GM23338 (cell line): ENCODE measurements around the gene ADAP1. TPM values are rescaled to one million over a fixed set of nuclear protein-coding genes. Genes with fewer than 3 reads are reported as not detected.
A peak's percentile ranks its signal among the peaks of the same experiment; 100 is the strongest.

ENCODE experiments used
- ATAC-seq: fragments of 200-7000 bp; cut with Tn5 transposase; 3 replicates; pipeline ENCODE4 v1.9.1; 2020
- DNase-seq: peaks from one replicate; pipeline ENCODE4 v3.0.0-alpha.2; 2015; ENCODE audit warnings: low spot score
- H2AFZ ChIP-seq: fragments of 200-600 bp; sonication (generic); 2 replicates; pipeline ENCODE4 v1.8.0; 2016; ENCODE audit warnings: antibody characterized with exemption, mild to moderate bottlenecking, moderate library complexity
- H3F3A ChIP-seq: fragments of 200-600 bp; sonication (generic); replicated peaks from 2 replicates; pipeline ENCODE4 v1.8.0; 2017; ENCODE audit warnings: antibody characterized with exemption, mixed run types, low read depth
- H3K27ac ChIP-seq: fragments of 200-600 bp; sonication (generic); 2 replicates; pipeline ENCODE4 v1.6.1; 2016; ENCODE audit warnings: low read depth
- H3K27me3 ChIP-seq: fragments of 200-600 bp; sonication (generic); 2 replicates; pipeline ENCODE4 v1.8.0; 2016; ENCODE audit warnings: mild to moderate bottlenecking, mixed run types, moderate library complexity; ENCODE audit not compliant: insufficient read depth
- H3K36me3 ChIP-seq: fragments of 200-600 bp; sonication (generic); 2 replicates; pipeline ENCODE4 v1.8.0; 2016; ENCODE audit warnings: mild to moderate bottlenecking; ENCODE audit not compliant: insufficient read depth
- H3K4me1 ChIP-seq: fragments of 200-600 bp; sonication (generic); 2 replicates; pipeline ENCODE4 v1.8.0; 2016; ENCODE audit warnings: mild to moderate bottlenecking, moderate library complexity; ENCODE audit not compliant: insufficient read depth
- H3K4me2 ChIP-seq: fragments of 200-600 bp; sonication (generic); 2 replicates; pipeline ENCODE4 v1.7.1; 2017; ENCODE audit warnings: mixed run types
- H3K4me3 ChIP-seq: fragments of 200-600 bp; sonication (generic); 2 replicates; pipeline ENCODE4 v1.6.1; 2016; ENCODE audit warnings: mixed run types
- H3K79me2 ChIP-seq: fragments of 200-600 bp; sonication (generic); replicated peaks from 2 replicates; pipeline ENCODE4 v1.8.0; 2017; ENCODE audit warnings: mild to moderate bottlenecking; ENCODE audit not compliant: insufficient read depth
- H3K9me2 ChIP-seq: fragments of 200-600 bp; sonication (generic); 2 replicates; pipeline ENCODE4 v1.8.0; 2017; ENCODE audit not compliant: insufficient read depth
- H4K20me1 ChIP-seq: fragments of 200-600 bp; sonication (generic); replicated peaks from 2 replicates; pipeline ENCODE4 v1.8.0; 2017; ENCODE audit warnings: mild to moderate bottlenecking; ENCODE audit not compliant: insufficient read depth
- H3K27ac Mint-ChIP-seq: 2 replicates; pipeline ENCODE4 v1.8.0; 2020; ENCODE audit warnings: inconsistent platforms, mild to moderate bottlenecking, moderate library complexity, mixed read lengths
- H3K27me3 Mint-ChIP-seq: 3 replicates; pipeline ENCODE4 v1.8.0; 2022; ENCODE audit warnings: low read depth, mild to moderate bottlenecking, moderate library complexity, mixed read lengths, inconsistent platforms; ENCODE audit not compliant: insufficient read depth, poor library complexity
- H3K36me3 Mint-ChIP-seq: 3 replicates; pipeline ENCODE4 v1.8.0; 2021; ENCODE audit warnings: low read depth, mild to moderate bottlenecking, inconsistent platforms, moderate library complexity, mixed read lengths
- H3K4me1 Mint-ChIP-seq: 3 replicates; pipeline ENCODE4 v1.8.0; 2020; ENCODE audit warnings: mild to moderate bottlenecking, inconsistent platforms, mixed read lengths
- H3K4me3 Mint-ChIP-seq: 3 replicates; pipeline ENCODE4 v1.8.0; 2021; ENCODE audit warnings: moderate library complexity, mild to moderate bottlenecking, inconsistent platforms, mixed read lengths
- H3K9me3 Mint-ChIP-seq: 3 replicates; pipeline ENCODE4 v1.8.0; 2020; ENCODE audit warnings: moderate library complexity, mild to moderate bottlenecking, inconsistent platforms, mixed read lengths
- CREB1 ChIP-seq: fragments of 250-450 bp; sonication (Bioruptor Pico); IDR thresholded peaks from 2 replicates; pipeline ENCODE4 v1.5.0; 2020; ENCODE audit warnings: low read depth, mild to moderate bottlenecking, moderate library complexity
- CTCF ChIP-seq, 2 experiments: fragments of 200-600 bp in 1 of 2; sonication (generic) in 1 of 2; conservative IDR thresholded peaks; 2 replicates each; pipeline versions ENCODE4 v1.5.1 to v1.6.1; 2016 to 2017; ENCODE audit warnings: antibody characterized with exemption in 2 of 2, low read depth in 2 of 2, mild to moderate bottlenecking in 2 of 2, moderate library complexity in 1 of 2
- ETS1 ChIP-seq: IDR thresholded peaks from 2 replicates; pipeline ENCODE4 v1.6.1; 2016; ENCODE audit warnings: antibody characterized with exemption
- EZH2 ChIP-seq: fragments of 200-600 bp; sonication (generic); IDR thresholded peaks from one replicate; pipeline ENCODE4 v1.8.0; 2017; ENCODE audit warnings: antibody characterized with exemption, mild to moderate bottlenecking, low read depth; ENCODE audit not compliant: unreplicated experiment
- EZH2phosphoT487 ChIP-seq: fragments of 200-600 bp; sonication (generic); IDR thresholded peaks from one replicate; pipeline ENCODE4 v1.8.1; 2018; ENCODE audit warnings: antibody characterized with exemption; ENCODE audit not compliant: unreplicated experiment
- JUNB ChIP-seq: IDR thresholded peaks from one replicate; pipeline ENCODE4 v1.6.1; 2016; ENCODE audit warnings: antibody characterized with exemption; ENCODE audit not compliant: unreplicated experiment
- NANOG ChIP-seq: IDR thresholded peaks from 2 replicates; pipeline ENCODE4 v1.6.1; 2016; ENCODE audit warnings: antibody characterized with exemption, borderline replicate concordance
- POLR2AphosphoS5 ChIP-seq: IDR thresholded peaks from 2 replicates; pipeline ENCODE4 v1.6.1; 2016; ENCODE audit warnings: antibody characterized with exemption, low read depth
- REST ChIP-seq: IDR thresholded peaks from one replicate; pipeline ENCODE4 v1.6.1; 2018; ENCODE audit warnings: antibody characterized with exemption; ENCODE audit not compliant: unreplicated experiment
- STAT1 ChIP-seq: IDR thresholded peaks from one replicate; pipeline ENCODE4 v1.6.1; 2016; ENCODE audit warnings: antibody characterized with exemption; ENCODE audit not compliant: unreplicated experiment
- ZNF114 ChIP-seq: fragments of 250-450 bp; sonication (Bioruptor Pico); IDR thresholded peaks from 2 replicates; pipeline ENCODE4 v1.5.0; 2020; ENCODE audit warnings: mild to moderate bottlenecking, moderate library complexity
- ZNF331 ChIP-seq: fragments of 250-450 bp; sonication (Bioruptor Pico); IDR thresholded peaks from 2 replicates; pipeline ENCODE4 v1.5.0; 2020; ENCODE audit warnings: low read depth, mild to moderate bottlenecking, moderate library complexity
- ZNF462 ChIP-seq: fragments of 250-450 bp; sonication (Bioruptor Pico); IDR thresholded peaks from 2 replicates; pipeline ENCODE4 v1.5.0; 2020; ENCODE audit warnings: mild to moderate bottlenecking, moderate library complexity
- polyA plus RNA-seq: library from polyadenylated mRNA; unstranded; fragments of >200 nt; fragmentation: Nextera tagmentation; extraction: Ambion mirVana; gene quantifications from 2 replicates; pipeline ENCODE4 v1.2.1, GENCODE V29; 2016
- total RNA-seq: library from RNA; depleted of rRNA; stranded (reverse); fragments of >200 nt; shearing (Covaris generic); gene quantifications from 2 replicates; pipeline ENCODE4 v1.2.3, GENCODE V29; 2014

The ADAP1 gene
- total and polyA plus RNA-seq, 2 experiments from 2014 or later: 2.2 to 9.6 TPM

GRCh38 chr7:979886-980571, 25.5 kb upstream of the ADAP1 start:
- no peak for DNase-seq
- Histone ChIP-seq H4K20me1 (no peaks in the 10 kb centered on the region), H3K27me3 (no peaks in the 10 kb centered on the region), H3K9me2 (no peaks in the 10 kb centered on the region), H3K4me3 (no peak overlapping the region), H3K4me2 (no peak overlapping the region), H3K27ac (no peak overlapping the region), H3K4me1 (no peaks in the 10 kb centered on the region), H3F3A (no peaks in the 10 kb centered on the region), H3K36me3 (no peaks in the 10 kb centered on the region), H2AFZ (peak overlapping the region; percentile 56; the same call in 1 of the 2 replicates), H3K79me2 (no peaks in the 10 kb centered on the region)
- peak; percentile 27 for ATAC-seq
- no peaks in the 10 kb centered on the region; the same call in 2 of the 3 replicates for H3K9me3 Mint-ChIP-seq
- H3K4me3 Mint-ChIP-seq: no peak overlapping the region
- H3K27ac Mint-ChIP-seq: no peak overlapping the region
- no peaks in the 10 kb centered on the region for H3K36me3 Mint-ChIP-seq
- TF ChIP-seq EZH2 (no peak), STAT1 (no peak), CTCF (conservative IDR thresholded peaks at IDR 0.05; ENCODE audit: low read depth in 2 of 2) (no peak), REST (no peak), ZNF331 (no peak), ETS1 (no peak), POLR2AphosphoS5 (no peak), EZH2phosphoT487 (no peak), JUNB (no peak), ZNF462 (CRISPR knock-in tag) (no peak), NANOG (no peak), ZNF114 (no peak), CREB1 (no peak)
- H3K4me1 Mint-ChIP-seq: peaks cover 2% of the 10 kb centered on the region; the same call in 2 of the 3 replicates
- no peaks in the 10 kb centered on the region for H3K27me3 Mint-ChIP-seq
